ENCODE data around the gene DBT.

DBT gene

DNA sequence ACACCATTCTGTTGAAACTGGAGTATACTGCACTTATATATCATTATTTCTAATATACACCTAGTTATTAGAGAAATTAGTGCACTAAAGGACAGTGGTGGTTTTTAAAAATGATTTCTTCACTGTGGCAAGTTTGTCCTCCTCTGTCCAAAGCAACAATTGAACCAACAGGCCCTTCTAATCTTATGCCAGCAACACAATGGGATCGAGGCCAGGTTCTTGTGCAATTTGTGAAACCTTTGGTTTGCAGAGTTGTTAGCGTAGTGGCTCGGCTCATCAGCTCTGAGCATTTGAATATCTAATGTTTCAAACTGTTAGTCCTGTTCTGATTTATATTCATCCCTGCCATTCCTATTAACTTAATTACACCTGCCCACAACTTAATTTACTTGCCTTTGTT, 61.7 kb downstream of the DBT start:
- Histone ChIP-seq H3K27me3 (ENCODE audit: control insufficient read depth, insufficient read depth, low read length) (no peaks in the 10 kb centered on the region), H3K27ac (ENCODE audit: low read length) (no peak overlapping the region), H3K36me3 (ENCODE audit: control insufficient read depth, low read depth, low read length) (no peaks in the 10 kb centered on the region), H3K4me1 (ENCODE audit: control insufficient read depth, low read depth, low read length) (no peaks in the 10 kb centered on the region), H3K9me3 (ENCODE audit: control insufficient read depth, low read depth, low read length) (no peaks in the 10 kb centered on the region), H3K9ac (ENCODE audit: low read length) (no peak overlapping the region), H3K4me3 (ENCODE audit: low read length) (no peak overlapping the region)

- Histone ChIP-seq H3K27me3 (ENCODE audit: control insufficient read depth, insufficient read depth, low read length) (no peaks in the 10 kb centered on the region), H3K4me1 (ENCODE audit: control insufficient read depth, low read depth, low read length) (no peaks in the 10 kb centered on the region), H3K4me3 (ENCODE audit: low read length) (no peak overlapping the region), H3K36me3 (ENCODE audit: control insufficient read depth, low read depth, low read length) (no peaks in the 10 kb centered on the region), H3K27ac (ENCODE audit: low read length) (no peak overlapping the region), H3K9me3 (ENCODE audit: control insufficient read depth, low read depth, low read length) (no peaks in the 10 kb centered on the region), H3K9ac (ENCODE audit: low read length) (no peak overlapping the region)
Observed at GRCh38 chr1:100184536-100184935, 65.1 kb downstream of the DBT start.

GRCh38 chr1:100183370-100183769, 66.3 kb downstream of the DBT start:
- no peak overlapping the region for H3K27ac ChIP-seq (ENCODE audit: low read length)
- H3K9me3 ChIP-seq (ENCODE audit: control insufficient read depth, low read depth, low read length): no peaks in the 10 kb centered on the region
- H3K27me3 ChIP-seq (ENCODE audit: control insufficient read depth, insufficient read depth, low read length): no peaks in the 10 kb centered on the region
- H3K9ac ChIP-seq (ENCODE audit: low read length): no peak overlapping the region
- no peaks in the 10 kb centered on the region for H3K36me3 ChIP-seq (ENCODE audit: control insufficient read depth, low read depth, low read length)
- H3K4me1 ChIP-seq (ENCODE audit: control insufficient read depth, low read depth, low read length): no peaks in the 10 kb centered on the region
- H3K4me3 ChIP-seq (ENCODE audit: low read length): no peak overlapping the region

- Histone ChIP-seq H3K9me3 (ENCODE audit: control insufficient read depth, low read depth, low read length) (no peaks in the 10 kb centered on the region), H3K4me1 (ENCODE audit: control insufficient read depth, low read depth, low read length) (no peaks in the 10 kb centered on the region), H3K27ac (ENCODE audit: low read length) (no peak within 1 kb of the TSS), H3K27me3 (ENCODE audit: control insufficient read depth, insufficient read depth, low read length) (no peaks in the 10 kb centered on the region), H3K36me3 (ENCODE audit: control insufficient read depth, low read depth, low read length) (no peaks in the 10 kb centered on the region), H3K4me3 (ENCODE audit: low read length) (no peak within 1 kb of the TSS), H3K9ac (ENCODE audit: low read length) (no peak within 1 kb of the TSS)
Observed at GRCh38 chr1:100178091-100178490, 71.5 kb downstream of the DBT start, which contains the start of gene LRRC39. Gene LRRC39 (minus strand): TSS chr1:100178256. CDS start chr1:100168516, 9,740 bp downstream.

DNA sequence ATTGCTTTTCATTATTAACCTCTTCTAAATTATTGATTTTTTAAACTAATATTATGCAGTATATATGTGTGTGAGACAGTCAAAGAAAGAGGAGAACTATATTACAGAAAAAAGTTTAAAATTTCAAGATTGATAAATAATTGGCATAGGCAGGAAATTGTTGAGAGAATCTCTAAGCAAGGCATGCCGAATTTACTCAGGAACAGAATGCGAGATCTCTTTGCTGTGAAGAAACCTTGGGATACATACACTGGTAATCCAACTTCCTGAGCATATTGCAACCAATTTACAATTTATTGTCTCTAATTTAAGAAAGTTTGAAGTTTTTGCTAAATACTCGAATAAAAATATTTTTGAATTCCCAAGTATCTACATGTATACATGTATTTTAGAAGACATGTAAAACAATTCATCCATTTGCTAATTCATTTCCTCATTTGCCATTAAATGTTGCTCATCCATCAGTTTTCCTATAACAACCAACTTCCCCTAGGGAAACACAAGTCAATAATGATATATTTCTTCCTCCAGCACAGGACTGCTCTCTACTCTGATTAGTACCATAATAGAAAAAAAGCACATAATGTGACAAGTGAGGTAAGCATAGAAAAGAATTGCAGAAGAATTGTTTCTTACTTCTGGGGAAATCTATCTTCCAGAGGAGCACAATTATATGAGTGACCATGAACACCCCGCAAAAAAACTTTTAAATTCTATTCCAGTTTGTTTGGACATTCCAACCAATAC, 72.2 kb downstream of the DBT start:
- Histone ChIP-seq H3K9ac (ENCODE audit: low read length) (no peak overlapping the region), H3K4me3 (ENCODE audit: low read length) (no peak overlapping the region)

GRCh38 chr1:100168051-100168450, 81.6 kb downstream of the DBT start:
- Histone ChIP-seq H3K9me3 (ENCODE audit: control insufficient read depth, low read depth, low read length) (no peaks in the 10 kb centered on the region), H3K36me3 (ENCODE audit: control insufficient read depth, low read depth, low read length) (no peaks in the 10 kb centered on the region), H3K9ac (ENCODE audit: low read length) (no peak overlapping the region), H3K27ac (ENCODE audit: low read length) (no peak overlapping the region), H3K27me3 (ENCODE audit: control insufficient read depth, insufficient read depth, low read length) (no peaks in the 10 kb centered on the region), H3K4me3 (ENCODE audit: low read length) (no peak overlapping the region), H3K4me1 (ENCODE audit: control insufficient read depth, low read depth, low read length) (no peaks in the 10 kb centered on the region)

More for the DNA sequence above, 72.2 kb downstream of the DBT start:
- H3K4me1 ChIP-seq (ENCODE audit: control insufficient read depth, low read depth, low read length): no peaks in the 10 kb centered on the region
- no peaks in the 10 kb centered on the region for H3K36me3 ChIP-seq (ENCODE audit: control insufficient read depth, low read depth, low read length)
- H3K27ac ChIP-seq (ENCODE audit: low read length): no peak overlapping the region
- H3K27me3 ChIP-seq (ENCODE audit: control insufficient read depth, insufficient read depth, low read length): no peaks in the 10 kb centered on the region
- H3K9me3 ChIP-seq (ENCODE audit: control insufficient read depth, low read depth, low read length): no peaks in the 10 kb centered on the region

GRCh38 chr1:100164702-100165101, 84.9 kb downstream of the DBT start:
- H3K4me3 ChIP-seq (ENCODE audit: low read length): no peak overlapping the region
- H3K4me1 ChIP-seq (ENCODE audit: control insufficient read depth, low read depth, low read length): no peaks in the 10 kb centered on the region
- no peaks in the 10 kb centered on the region for H3K9me3 ChIP-seq (ENCODE audit: control insufficient read depth, low read depth, low read length)
- H3K27me3 ChIP-seq (ENCODE audit: control insufficient read depth, insufficient read depth, low read length): no peaks in the 10 kb centered on the region
- no peak overlapping the region for H3K9ac ChIP-seq (ENCODE audit: low read length)
- no peak overlapping the region for H3K27ac ChIP-seq (ENCODE audit: low read length)
- H3K36me3 ChIP-seq (ENCODE audit: control insufficient read depth, low read depth, low read length): no peaks in the 10 kb centered on the region

DNA sequence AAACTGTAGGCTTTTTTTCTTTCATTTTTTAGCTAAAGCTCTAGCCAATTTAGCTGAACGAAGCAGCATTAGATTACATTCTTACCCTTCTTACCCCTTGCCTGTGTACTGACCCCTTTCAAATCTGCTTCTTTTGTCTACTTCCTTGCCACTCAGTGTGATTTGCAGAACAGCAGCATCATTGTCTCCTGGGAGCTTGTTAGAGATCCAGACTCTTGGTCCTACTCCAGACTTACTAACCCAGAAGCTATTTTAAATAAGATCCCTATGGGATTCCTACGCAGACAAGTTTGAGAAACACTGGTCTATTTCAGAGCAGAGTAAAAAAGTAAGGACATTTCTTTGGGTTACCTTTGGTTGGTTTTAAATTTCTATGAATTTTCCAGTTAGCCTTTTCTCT, 85.4 kb downstream of the DBT start:
- Histone ChIP-seq H3K36me3 (ENCODE audit: control insufficient read depth, low read depth, low read length) (no peaks in the 10 kb centered on the region), H3K9ac (ENCODE audit: low read length) (no peak overlapping the region), H3K4me1 (ENCODE audit: control insufficient read depth, low read depth, low read length) (no peaks in the 10 kb centered on the region), H3K27me3 (ENCODE audit: control insufficient read depth, insufficient read depth, low read length) (no peaks in the 10 kb centered on the region), H3K9me3 (ENCODE audit: control insufficient read depth, low read depth, low read length) (no peaks in the 10 kb centered on the region), H3K27ac (ENCODE audit: low read length) (no peak overlapping the region), H3K4me3 (ENCODE audit: low read length) (no peak overlapping the region)

- Histone ChIP-seq H3K4me1 (ENCODE audit: control insufficient read depth, low read depth, low read length) (no peaks in the 10 kb centered on the region), H3K27ac (ENCODE audit: low read length) (no peak overlapping the region), H3K27me3 (ENCODE audit: control insufficient read depth, insufficient read depth, low read length) (no peaks in the 10 kb centered on the region), H3K4me3 (ENCODE audit: low read length) (no peak overlapping the region), H3K36me3 (ENCODE audit: control insufficient read depth, low read depth, low read length) (no peaks in the 10 kb centered on the region), H3K9ac (ENCODE audit: low read length) (no peak overlapping the region), H3K9me3 (ENCODE audit: control insufficient read depth, low read depth, low read length) (no peaks in the 10 kb centered on the region)
Observed at GRCh38 chr1:100162881-100163280, 86.8 kb downstream of the DBT start.

GRCh38 chr1:100152271-100152670, 97.4 kb downstream of the DBT start:
- H3K27me3 ChIP-seq (ENCODE audit: control insufficient read depth, insufficient read depth, low read length): no peaks in the 10 kb centered on the region
- H3K9ac ChIP-seq (ENCODE audit: low read length): no peak overlapping the region
- peaks cover 4% of the 10 kb centered on the region for H3K4me1 ChIP-seq (ENCODE audit: control insufficient read depth, low read depth, low read length)
- no peak overlapping the region for H3K27ac ChIP-seq (ENCODE audit: low read length)
- H3K4me3 ChIP-seq (ENCODE audit: low read length): no peak overlapping the region
- peaks cover 4% of the 10 kb centered on the region for H3K36me3 ChIP-seq (ENCODE audit: control insufficient read depth, low read depth, low read length)
- no peaks in the 10 kb centered on the region for H3K9me3 ChIP-seq (ENCODE audit: control insufficient read depth, low read depth, low read length)

- Histone ChIP-seq H3K4me1 (ENCODE audit: control insufficient read depth, low read depth, low read length) (peaks cover 5% of the 10 kb centered on the region), H3K9me3 (ENCODE audit: control insufficient read depth, low read depth, low read length) (no peaks in the 10 kb centered on the region)
Observed at GRCh38 chr1:100151679-100152078, 98.0 kb downstream of the DBT start.

DNA sequence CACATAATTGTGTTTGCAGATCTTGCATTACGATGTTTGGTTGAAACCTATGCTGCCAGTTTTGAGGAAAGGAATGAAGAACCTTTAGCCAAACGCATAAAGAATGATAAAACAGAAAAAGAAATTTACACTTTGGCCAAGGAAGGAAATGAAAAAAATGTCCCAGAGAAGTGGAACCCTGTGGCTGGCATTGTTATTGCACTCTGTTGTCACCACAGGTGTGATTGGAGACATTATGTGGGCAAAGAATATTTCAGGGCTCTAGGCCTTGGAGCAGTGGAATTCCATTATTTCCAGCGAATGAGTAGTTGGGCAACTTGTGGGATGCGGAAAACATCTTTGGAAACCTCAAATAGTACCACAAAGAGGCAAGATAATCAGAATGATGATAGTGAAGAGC, 101.8 kb downstream of the DBT start:
- Histone ChIP-seq H3K9ac (ENCODE audit: low read length) (no peak overlapping the region), H3K4me1 (ENCODE audit: control insufficient read depth, low read depth, low read length) (peaks cover 5% of the 10 kb centered on the region), H3K27ac (ENCODE audit: low read length) (no peak overlapping the region), H3K36me3 (ENCODE audit: control insufficient read depth, low read depth, low read length) (peaks cover 34% of the 10 kb centered on the region), H3K27me3 (ENCODE audit: control insufficient read depth, insufficient read depth, low read length) (no peaks in the 10 kb centered on the region), H3K9me3 (ENCODE audit: control insufficient read depth, low read depth, low read length) (no peaks in the 10 kb centered on the region), H3K4me3 (ENCODE audit: low read length) (no peak overlapping the region)

More at GRCh38 chr1:100151679-100152078, 98.0 kb downstream of the DBT start:
- no peak overlapping the region for H3K27ac ChIP-seq (ENCODE audit: low read length)
- H3K4me3 ChIP-seq (ENCODE audit: low read length): no peak overlapping the region
- H3K27me3 ChIP-seq (ENCODE audit: control insufficient read depth, insufficient read depth, low read length): no peaks in the 10 kb centered on the region
- no peak overlapping the region for H3K9ac ChIP-seq (ENCODE audit: low read length)
- H3K36me3 ChIP-seq (ENCODE audit: control insufficient read depth, low read depth, low read length): peaks cover 4% of the 10 kb centered on the region

Measured in iPS-18a (cell line).